RPMI7951 (cell line): ENCODE measurements around the gene PADI6. TPM values are rescaled to one million over a fixed set of nuclear protein-coding genes. Genes with fewer than 3 reads are reported as not detected.
"Not testable (repeated sequence)": the region's sequence is repeated elsewhere in the genome, so short reads cannot be mapped to it uniquely, and the experiment has no call there.

Experiments used
- DNase-seq: peaks from one replicate; pipeline ENCODE4 v3.0.0-alpha.2; 2012; ENCODE audit warnings: low read depth
- total RNA-seq: library from RNA; depleted of rRNA; stranded (reverse); fragments of >200 nt; shearing (Covaris generic); gene quantifications from 2 replicates; pipeline ENCODE4 v1.2.3, GENCODE V29; 2014

PADI6 gene
- total RNA-seq, 1 experiment from 2014 or later, result not detected

- no peak for DNase-seq
Observed at GRCh38 chr1:17404034-17404684, 32.2 kb downstream of the PADI6 start.

GRCh38 chr1:17404820-17405219, 32.8 kb downstream of the PADI6 start:
- no peak for DNase-seq

DNA sequence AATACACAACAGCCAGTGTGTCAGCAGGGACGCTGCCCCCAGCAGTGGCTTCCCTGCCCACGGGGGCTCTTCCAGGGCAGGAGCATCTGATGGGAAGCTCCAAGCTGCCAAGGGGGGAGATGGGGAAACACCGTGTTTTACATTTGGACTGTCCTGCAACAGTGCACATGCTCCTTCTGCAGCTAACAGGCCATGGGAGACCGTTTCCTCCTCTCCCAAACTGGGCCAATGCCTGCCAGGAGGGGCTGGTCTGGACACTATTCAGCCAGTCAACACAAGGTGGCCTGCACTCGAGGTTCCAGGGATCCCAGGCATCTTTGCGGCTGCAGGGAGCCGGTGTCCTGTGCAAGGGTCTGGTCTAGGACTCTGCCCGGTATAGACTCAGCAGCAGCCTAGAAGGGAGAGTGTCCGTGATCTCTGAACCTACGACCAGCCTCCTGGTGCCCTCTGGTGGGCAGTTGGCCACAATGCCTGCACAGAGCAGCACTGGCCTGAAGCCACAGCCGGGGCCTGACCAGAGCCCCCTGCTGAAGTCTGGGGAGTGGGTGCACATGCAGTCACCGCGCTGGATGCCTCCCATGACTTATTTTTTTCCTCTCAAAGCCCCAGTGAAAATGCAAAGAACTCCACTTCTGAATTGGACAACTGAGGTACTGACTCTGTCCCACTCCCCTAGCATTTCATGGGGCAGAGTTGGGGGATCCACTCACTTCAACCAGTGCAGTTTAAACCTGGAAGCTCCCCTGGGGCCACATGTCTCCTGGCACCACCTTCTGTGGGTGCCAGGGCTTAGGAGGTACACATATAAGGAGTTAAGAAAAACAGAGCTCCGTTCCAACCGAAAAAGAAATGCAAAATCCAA, 34.1 kb downstream of the PADI6 start:
- DNase-seq, result peak; percentile 68

- not testable (repeated sequence) for DNase-seq
Observed at GRCh38 chr1:17406760-17407475, 34.9 kb downstream of the PADI6 start.

- not testable (repeated sequence) for DNase-seq
Observed at GRCh38 chr1:17407786-17408514, 36.0 kb downstream of the PADI6 start.

DNA sequence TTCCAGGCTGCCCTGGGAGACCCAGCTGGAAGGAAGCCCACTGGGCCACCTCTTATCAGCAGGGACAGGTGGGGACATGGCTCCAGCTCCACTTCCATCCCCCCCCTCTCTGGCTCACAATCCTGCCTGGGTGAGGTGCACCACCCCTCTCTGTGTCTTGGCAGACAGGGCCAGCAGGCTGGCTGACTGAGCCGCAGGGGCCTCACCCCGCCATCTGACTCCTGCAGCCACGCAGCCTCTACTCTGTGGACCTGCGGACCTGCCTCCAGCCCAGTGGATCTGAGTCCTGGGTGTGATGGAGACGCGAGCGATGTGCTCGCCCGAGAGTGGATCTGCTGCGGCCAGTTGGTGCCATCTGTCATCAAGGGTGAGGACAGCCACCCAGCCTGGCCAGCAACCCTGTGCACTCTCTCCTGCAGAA, 37.4 kb downstream of the PADI6 start:
- DNase-seq, result no peak

DNA sequence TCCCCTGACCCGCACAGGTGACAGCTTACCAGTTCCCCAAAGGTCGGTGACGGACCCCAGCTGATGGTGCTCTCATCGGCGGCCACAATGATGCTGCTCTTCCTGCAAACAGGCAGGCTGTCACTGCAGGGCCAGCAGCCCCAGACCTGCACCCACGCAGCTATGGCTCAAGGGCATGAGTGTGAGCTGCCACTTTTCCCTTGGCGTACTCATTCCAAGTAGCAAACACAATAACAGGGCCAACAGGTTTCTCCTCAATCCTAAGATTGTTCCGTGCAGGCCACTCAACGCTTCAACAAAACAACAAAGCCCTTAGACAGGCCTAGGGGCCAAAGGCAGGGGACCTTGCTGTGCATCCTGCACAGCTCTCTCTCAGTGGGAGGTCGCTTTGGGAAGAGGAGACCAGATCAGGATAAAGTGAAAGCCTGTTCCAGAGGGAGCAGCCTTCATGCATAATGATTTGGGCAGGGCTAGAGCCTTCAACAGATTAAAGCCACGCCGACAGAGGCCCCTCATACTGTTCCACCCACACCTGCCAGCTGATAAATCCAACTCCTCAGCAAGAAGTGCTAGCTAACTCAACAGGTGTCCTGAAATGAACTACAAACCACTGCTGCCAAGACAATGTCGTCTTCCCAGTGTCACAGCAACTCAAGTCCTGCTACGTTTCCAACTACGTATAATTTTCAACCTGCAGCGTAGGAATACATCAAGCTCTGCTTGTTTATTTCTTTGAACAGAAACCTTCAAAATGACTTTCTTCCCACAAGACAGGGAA, 40.3 kb downstream of the PADI6 start:
- DNase-seq, result no peak

GRCh38 chr1:17414022-17414421, 42.0 kb downstream of the PADI6 start:
- DNase-seq, result no peak

DNA sequence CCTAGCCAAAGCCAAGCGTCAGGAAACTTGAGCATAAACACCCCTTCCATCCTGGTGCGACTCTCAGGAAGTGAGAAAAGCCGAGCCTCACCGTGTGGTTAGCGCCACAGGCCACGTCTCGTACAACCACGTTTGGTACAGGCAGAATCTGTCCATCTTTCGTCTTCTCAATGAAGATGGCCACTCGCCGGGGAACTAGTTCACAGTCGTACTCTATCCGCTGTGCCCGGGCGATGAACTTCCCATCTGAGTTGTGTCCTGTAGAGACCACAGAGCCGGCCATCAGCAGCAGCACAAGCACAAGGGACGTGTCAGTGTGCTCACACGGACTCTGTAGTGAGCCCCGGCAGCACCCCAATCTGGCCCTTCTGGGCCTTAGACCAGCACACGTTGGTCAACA, 44.4 kb downstream of the PADI6 start:
- no peak for DNase-seq

- DNase-seq, result peak; percentile 54
Observed at GRCh38 chr1:17419626-17420328, 47.8 kb downstream of the PADI6 start.

GRCh38 chr1:17420391-17420918, 48.5 kb downstream of the PADI6 start:
- DNase-seq, result no peak

DNA sequence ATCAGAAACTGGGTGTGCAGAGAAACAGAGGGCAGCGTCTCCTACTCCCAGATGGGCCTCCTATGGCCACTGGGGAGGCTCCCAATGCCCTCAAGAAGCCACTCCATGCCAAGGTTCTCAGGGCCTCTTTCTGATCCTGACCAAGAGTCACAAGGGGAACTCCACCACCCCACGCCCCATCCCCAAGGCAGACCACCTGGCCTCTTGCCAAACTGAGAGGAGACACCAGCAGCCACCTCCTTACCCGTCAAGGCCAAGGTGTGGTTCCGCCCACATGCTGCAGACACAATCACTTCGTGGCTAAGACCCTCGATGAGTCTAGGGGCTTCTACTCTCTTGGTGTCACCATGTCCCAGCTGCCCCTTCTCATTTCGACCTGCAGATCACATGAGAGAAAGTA, 50.5 kb downstream of the PADI6 start:
- DNase-seq, result no peak

- DNase-seq, result no peak
Observed at GRCh38 chr1:17423781-17424245, 51.8 kb downstream of the PADI6 start.

DNA sequence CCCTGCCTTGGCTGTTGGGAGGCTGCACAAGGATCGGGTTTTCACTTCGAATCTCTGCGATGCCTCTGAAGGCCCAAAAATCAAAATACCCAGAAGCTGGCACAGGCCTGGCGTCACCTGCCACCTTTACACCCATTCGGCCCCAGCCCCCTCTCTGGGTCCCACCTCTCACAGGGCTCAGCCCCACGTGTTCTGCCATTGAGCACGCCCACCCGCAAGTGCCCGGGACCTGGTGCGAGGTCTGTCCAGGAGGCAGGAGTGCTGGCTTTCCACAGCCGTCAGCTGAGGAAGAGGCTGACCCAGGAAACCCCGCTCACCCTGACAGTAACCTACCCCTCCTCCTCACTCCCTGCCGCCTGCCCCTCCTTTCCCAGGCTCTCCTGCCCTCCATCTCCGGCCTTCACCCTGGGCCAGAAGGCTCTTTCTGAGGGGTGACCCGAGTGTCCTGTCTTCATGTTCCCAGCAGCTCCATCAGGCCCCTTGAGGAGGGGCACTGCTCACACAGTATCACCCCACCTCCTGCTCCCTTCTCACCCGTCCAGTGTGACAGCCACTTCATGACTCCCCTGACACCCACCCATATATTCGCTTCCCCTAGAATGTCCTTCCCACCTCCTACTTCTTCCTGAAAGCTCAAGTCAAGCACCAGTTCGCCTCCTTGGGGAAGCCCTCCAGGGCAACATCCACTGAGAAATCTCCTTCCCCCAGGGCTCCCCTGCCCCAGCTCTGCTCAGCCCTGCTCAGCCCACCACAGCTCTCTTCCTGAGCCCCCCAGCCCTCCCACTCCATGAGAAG, 54.0 kb downstream of the PADI6 start:
- DNase-seq, result no peak

DNA sequence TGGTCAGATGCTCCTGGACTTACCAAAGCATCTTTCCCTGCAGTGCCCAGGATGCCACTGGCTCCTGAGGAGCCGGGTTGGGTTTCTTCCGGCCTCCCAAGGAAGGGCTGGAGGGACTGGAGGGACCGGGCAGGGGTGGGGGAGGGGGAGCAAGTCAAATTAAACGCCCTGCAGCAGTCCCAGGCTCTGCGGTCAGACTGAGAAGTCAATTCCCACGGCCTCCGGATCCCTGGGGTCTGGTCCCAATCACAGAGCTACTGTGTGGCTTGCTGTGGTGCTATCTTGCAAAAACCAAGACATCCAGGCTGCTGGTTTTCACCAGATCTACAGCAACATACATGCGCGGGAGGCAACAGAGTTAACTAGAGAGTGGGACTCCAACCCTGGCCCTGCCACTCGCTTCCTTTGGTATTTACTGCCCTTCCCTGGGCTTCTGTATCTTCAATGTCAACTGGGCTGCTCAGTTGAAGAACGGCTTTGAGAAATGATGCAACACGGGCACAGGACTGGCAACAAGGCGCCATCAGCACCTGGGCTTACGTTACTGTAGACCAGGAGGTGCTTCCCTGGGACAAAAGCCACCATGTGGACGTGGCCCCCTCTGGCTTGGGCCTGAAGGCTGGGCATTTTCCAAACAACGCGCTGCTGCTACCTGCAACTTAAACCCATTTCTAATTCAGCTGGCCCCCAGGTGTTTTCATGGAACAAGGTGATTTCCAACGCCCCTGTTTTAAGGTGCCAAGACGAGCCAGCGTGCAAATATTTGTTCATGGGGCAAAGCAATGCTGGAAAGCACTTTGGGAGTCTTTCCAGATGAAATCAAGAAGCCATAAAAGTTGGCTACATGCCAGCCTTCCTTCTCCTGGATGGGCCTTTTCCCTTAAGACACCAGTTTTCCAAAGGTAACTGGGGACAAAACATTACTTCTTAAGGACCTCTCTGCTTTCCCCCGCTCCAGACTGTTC, 56.0 kb downstream of the PADI6 start:
- DNase-seq, result no peak

DNA sequence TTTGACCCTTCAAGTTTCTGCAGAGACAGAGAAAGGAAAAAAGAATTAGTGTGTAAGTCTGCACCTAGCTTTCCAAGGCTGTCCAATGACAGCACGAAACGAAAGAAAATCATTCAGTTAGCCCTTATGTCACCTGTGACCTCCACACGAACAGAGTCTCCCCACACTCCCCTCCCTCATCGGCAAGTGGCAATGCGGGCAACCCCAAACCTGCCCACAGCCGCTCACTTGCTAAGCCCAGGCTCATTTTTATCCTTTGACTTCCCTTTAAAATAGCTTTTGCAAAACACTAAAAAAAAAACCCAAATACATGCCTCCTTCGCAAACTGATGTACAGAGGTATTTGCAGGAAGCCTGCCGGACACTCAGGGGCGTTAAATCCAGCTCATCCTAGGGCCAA, 57.2 kb downstream of the PADI6 start:
- no peak for DNase-seq

DNA sequence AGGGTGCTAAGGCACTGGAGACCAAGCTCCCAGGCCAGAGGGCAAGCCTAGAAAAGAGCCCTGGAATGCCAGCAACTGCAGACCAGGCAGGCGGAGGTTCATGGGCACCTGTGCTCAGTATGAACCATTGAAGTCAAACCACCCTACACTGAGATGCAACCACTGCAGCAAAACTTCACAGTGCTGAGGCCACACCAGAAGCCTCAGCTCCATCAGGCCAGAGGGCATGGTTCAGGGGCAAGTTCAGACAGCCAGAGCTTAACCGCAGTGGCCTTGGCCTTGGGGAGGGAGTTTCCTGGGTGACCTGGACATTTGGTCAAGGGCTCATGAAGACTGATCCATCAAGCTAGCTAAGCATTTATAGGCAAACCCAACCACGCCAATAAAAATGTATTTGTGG, 60.4 kb downstream of the PADI6 start:
- no peak for DNase-seq

- no peak for DNase-seq
Observed at GRCh38 chr1:17433261-17433660, 61.3 kb downstream of the PADI6 start.
